ENCODE results near the gene ISCA2. TPM values are rescaled to one million over a fixed set of nuclear protein-coding genes. Genes with fewer than 3 reads are reported as not detected.

The ISCA2 gene
- total RNA-seq, 1 donor: 8.7 TPM

DNA sequence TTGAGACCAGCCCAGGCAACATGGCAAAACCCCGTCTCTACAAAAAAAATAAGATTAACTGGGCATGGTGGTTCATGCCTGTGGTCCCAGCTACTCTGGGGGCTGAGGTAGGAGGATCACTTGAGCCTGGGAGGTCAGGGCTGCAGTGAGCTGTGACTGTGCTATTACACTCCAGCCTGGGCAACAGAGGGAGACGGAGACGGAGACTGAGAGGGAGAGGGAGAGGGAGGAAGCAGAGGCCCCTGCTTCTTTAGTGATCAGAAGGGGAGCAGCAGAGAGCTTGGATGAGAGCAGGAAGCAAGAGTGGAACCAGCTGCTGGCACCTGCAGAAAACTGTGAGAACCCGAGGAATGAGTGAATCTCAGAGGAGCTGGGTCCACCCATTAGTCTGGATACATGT lies 45.9 kb downstream of the ISCA2 start:
- Histone ChIP-seq H3K4me2 (ENCODE audit: insufficient read depth, low read length) (no peak overlapping the region), H3K36me3 (ENCODE audit: insufficient read depth, low read length) (peaks cover 81% of the 10 kb centered on the region), H3K27ac (ENCODE audit: low read depth, low read length) (no peak overlapping the region), H3K4me1 (ENCODE audit: insufficient read depth, low read length) (no peaks in the 10 kb centered on the region), H3K4me3 (ENCODE audit: insufficient read depth, low read length) (no peak overlapping the region), H3K9me3 (ENCODE audit: low read depth, low read length) (no peaks in the 10 kb centered on the region), H2AFZ (ENCODE audit: low read length) (no peak overlapping the region), H3K79me2 (ENCODE audit: insufficient read depth, low read length) (peaks cover 4% of the 10 kb centered on the region), H3K27me3 (ENCODE audit: insufficient read depth, low read length) (no peaks in the 10 kb centered on the region), H4K20me1 (ENCODE audit: insufficient read depth, low read length) (no peaks in the 10 kb centered on the region)
- DNase-seq (ENCODE audit: insufficient read length, low spot score, missing footprints): no peak
- no peak for TF ChIP-seq CTCF (IDR thresholded peaks at IDR 0.05; ENCODE audit: extremely low read depth, low read depth, low read length)

- DNase-seq (ENCODE audit: insufficient read length, low spot score, missing footprints): no peak
- no peaks in the 10 kb centered on the region for H3K9me3 ChIP-seq (ENCODE audit: low read depth, low read length)
- H4K20me1 ChIP-seq (ENCODE audit: insufficient read depth, low read length): no peaks in the 10 kb centered on the region
- H3K36me3 ChIP-seq (ENCODE audit: insufficient read depth, low read length): peaks cover 81% of the 10 kb centered on the region
- no peak overlapping the region for H2AFZ ChIP-seq (ENCODE audit: low read length)
- H3K4me2 ChIP-seq (ENCODE audit: insufficient read depth, low read length): no peak overlapping the region
- H3K79me2 ChIP-seq (ENCODE audit: insufficient read depth, low read length): peaks cover 3% of the 10 kb centered on the region
- no peaks in the 10 kb centered on the region for H3K4me1 ChIP-seq (ENCODE audit: insufficient read depth, low read length)
- no peaks in the 10 kb centered on the region for H3K27me3 ChIP-seq (ENCODE audit: insufficient read depth, low read length)
- no peak overlapping the region for H3K4me3 ChIP-seq (ENCODE audit: insufficient read depth, low read length)
- peak overlapping the region; percentile 15 for H3K27ac ChIP-seq (ENCODE audit: low read depth, low read length)
- TF ChIP-seq CTCF (IDR thresholded peaks at IDR 0.05; ENCODE audit: extremely low read depth, low read depth, low read length): no peak
Measured at GRCh38 chr14:74541225-74541624, 47.7 kb downstream of the ISCA2 start.

GRCh38 chr14:74542056-74542685 lies 48.6 kb downstream of the ISCA2 start:
- Histone ChIP-seq H4K20me1 (ENCODE audit: insufficient read depth, low read length) (no peaks in the 10 kb centered on the region), H3K9me3 (ENCODE audit: low read depth, low read length) (no peaks in the 10 kb centered on the region), H3K27ac (ENCODE audit: low read depth, low read length) (no peak overlapping the region), H2AFZ (ENCODE audit: low read length) (no peak overlapping the region), H3K4me1 (ENCODE audit: insufficient read depth, low read length) (no peaks in the 10 kb centered on the region), H3K4me2 (ENCODE audit: insufficient read depth, low read length) (no peak overlapping the region), H3K27me3 (ENCODE audit: insufficient read depth, low read length) (no peaks in the 10 kb centered on the region), H3K79me2 (ENCODE audit: insufficient read depth, low read length) (peaks cover 3% of the 10 kb centered on the region), H3K4me3 (ENCODE audit: insufficient read depth, low read length) (no peak overlapping the region), H3K36me3 (ENCODE audit: insufficient read depth, low read length) (peaks cover 87% of the 10 kb centered on the region)
- peak; percentile 64 for DNase-seq (ENCODE audit: insufficient read length, low spot score, missing footprints)
- no peak for TF ChIP-seq CTCF (IDR thresholded peaks at IDR 0.05; ENCODE audit: extremely low read depth, low read depth, low read length)

DNA sequence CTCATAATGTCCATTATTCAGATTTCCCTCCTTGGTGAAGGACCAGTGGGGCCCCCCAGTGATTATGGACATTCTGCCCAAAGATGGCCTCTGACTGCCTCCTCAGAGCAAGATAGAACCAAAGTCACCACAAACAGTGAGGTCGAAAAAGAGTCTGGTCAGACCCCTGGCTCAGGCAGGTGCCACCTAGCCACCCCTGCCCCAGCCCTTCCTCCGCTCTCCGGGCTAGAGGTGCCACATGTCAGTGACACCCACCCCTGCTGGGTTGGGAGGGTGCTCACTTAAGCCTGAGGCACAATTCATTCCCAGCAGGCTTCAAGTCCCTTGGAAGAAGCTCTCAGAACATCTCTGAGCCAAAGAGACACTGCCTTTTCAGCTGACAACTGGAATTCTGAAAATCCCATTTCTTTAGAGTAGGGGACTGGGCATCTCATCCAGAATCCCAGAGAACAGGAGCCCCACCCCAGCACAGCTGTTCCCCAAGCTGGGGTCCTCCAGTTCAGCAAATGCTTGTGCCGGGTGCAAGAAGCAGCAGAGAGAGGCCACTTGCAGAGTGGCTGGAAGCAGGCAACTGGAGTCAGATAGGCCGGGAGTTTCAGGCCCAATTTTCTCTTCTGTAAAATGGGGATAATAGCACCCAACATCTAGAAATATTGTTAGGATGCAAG lies 50.3 kb downstream of the ISCA2 start:
- Histone ChIP-seq H3K36me3 (ENCODE audit: insufficient read depth, low read length) (peaks cover 88% of the 10 kb centered on the region), H3K4me3 (ENCODE audit: insufficient read depth, low read length) (no peak overlapping the region), H3K4me1 (ENCODE audit: insufficient read depth, low read length) (peaks cover 7% of the 10 kb centered on the region), H3K4me2 (ENCODE audit: insufficient read depth, low read length) (no peak overlapping the region), H3K9me3 (ENCODE audit: low read depth, low read length) (no peaks in the 10 kb centered on the region), H3K27me3 (ENCODE audit: insufficient read depth, low read length) (no peaks in the 10 kb centered on the region), H3K79me2 (ENCODE audit: insufficient read depth, low read length) (peaks cover 3% of the 10 kb centered on the region), H2AFZ (ENCODE audit: low read length) (no peak overlapping the region), H3K27ac (ENCODE audit: low read depth, low read length) (no peak overlapping the region), H4K20me1 (ENCODE audit: insufficient read depth, low read length) (peaks cover 8% of the 10 kb centered on the region)
- peak; percentile 13 for DNase-seq (ENCODE audit: insufficient read length, low spot score, missing footprints)
- no peak for TF ChIP-seq CTCF (IDR thresholded peaks at IDR 0.05; ENCODE audit: extremely low read depth, low read depth, low read length)

Data from osteoblast (primary cell).